ENCODE results near the gene CHST6. TPM values are rescaled to one million over a fixed set of nuclear protein-coding genes. Genes with fewer than 3 reads are reported as not detected.
A peak's percentile ranks its signal among the peaks of the same experiment; 100 is the strongest.
"Not testable (repeated sequence)": the region's sequence is repeated elsewhere in the genome, so short reads cannot be mapped to it uniquely, and the experiment has no call there.

CHST6 gene
- polyA plus RNA-seq, 4 donors: 0.88 to 1.4 (median 1.1) TPM

DNA sequence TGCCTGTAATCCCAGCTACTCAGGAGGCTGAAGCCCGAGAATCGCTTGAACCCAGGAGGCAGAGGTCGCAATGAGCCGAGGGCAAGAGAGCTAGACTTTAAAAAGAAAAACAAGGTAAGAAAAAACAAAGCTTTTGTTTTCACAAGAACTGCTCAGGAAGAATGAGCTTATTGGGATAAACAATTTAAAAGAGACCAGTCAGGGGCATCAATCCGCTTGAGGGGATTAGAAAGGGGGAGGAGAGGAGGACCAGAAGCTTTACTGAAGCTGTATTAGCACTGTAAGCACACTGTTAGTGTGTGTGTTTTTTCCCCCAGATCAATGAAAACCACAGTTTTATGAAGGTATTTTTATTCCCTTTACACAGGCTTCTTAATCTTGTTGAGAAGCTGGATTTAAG, 39.6 kb downstream of the CHST6 start:
- no peak for DNase-seq (ENCODE audit: low read depth in 4 of 4, low spot score in 2 of 4)

DNA sequence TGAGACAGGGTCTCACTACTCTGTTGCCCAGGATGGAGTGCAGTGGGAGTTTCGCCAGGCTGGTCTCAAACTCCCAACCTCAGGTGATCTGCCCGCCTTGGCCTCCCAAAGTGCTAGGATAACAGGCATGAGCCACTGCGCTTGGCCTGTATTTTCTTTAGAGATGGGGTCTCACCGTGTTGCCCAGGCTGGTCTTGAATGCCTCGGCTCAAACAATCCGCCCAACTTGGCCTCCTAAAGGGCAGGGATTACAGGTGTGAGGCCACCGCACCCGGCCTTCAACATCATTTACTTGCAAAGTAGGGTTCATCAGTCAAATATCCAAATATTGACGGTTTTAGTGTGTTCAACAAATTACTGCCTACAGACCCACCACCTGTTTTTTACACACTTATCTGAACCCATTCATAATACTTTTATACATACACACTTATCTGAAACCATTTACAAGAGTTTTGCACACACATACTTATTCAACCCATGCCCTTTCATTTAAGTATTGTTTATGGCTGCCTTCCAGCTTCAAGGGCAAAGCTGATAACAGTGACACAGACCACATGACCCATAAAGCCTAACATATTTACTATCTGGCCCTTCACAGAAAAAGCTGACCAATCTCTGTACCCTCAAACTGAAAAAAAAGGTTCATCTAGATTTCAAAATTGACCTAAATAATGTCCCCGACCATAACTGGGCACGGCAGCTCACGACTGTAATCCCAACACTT, 42.6 kb downstream of the CHST6 start:
- no peak for DNase-seq (ENCODE audit: low read depth in 4 of 4, low spot score in 2 of 4)

DNA sequence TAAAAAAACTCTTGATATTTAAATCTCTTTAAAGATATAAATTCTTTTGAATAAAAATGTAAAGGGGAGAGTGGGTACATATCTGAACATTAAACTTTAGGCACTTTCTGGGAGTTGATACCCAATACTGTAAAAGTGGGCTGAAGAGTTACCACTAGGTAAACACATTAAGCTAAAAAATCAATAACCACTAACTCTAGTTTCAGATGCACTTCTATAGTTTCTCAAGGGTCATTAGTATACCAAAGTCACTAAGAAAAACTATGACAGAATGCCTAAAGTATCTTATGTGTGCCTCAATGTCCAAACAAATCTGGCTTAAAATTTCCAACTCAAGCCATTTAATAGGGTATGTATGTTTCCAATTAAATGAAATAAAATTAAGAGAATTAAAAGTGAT, 48.8 kb downstream of the CHST6 start:
- no peak for DNase-seq (ENCODE audit: low read depth in 4 of 4, low spot score in 2 of 4)

DNA sequence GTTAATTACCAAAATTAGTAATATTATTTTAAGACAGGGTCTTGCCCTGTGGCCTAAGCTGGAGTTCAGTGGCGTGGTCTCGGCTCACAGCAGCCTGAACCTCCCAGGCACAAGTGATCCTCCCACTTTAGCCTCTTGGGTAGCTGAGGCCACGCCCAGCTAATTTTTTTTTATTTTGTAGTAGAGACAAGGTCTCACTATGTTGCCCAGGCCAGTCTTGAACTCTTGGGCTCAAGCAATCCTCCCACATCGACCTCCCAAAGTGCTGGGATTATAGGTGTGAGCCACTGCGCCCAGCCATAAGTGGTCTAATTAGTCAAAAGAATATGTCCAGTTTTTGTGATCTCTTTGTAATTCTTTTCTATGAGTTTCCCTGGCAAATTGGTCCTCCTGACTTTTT, 49.9 kb downstream of the CHST6 start:
- DNase-seq (ENCODE audit: low read depth in 4 of 4, low spot score in 2 of 4): no peak

DNA sequence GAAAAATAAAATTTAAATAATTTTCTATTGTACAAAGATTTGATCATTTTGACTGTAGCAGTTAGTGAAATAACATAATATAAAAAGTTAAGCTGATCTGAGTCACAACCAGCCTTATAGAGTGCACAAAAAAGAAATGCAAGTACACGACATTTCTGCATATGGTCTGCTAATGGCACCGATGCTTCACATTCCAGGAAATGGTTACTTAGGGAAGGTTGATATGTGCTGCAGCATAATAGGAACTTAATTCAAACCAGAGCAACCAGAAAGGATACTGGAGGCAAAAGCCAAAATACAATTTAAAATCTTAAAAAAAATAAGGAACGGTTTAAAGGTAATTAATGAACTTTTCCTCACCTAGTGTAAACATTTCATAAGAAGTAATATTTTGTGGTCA, 51.9 kb downstream of the CHST6 start:
- DNase-seq (ENCODE audit: low read depth in 4 of 4, low spot score in 2 of 4): no peak

DNA sequence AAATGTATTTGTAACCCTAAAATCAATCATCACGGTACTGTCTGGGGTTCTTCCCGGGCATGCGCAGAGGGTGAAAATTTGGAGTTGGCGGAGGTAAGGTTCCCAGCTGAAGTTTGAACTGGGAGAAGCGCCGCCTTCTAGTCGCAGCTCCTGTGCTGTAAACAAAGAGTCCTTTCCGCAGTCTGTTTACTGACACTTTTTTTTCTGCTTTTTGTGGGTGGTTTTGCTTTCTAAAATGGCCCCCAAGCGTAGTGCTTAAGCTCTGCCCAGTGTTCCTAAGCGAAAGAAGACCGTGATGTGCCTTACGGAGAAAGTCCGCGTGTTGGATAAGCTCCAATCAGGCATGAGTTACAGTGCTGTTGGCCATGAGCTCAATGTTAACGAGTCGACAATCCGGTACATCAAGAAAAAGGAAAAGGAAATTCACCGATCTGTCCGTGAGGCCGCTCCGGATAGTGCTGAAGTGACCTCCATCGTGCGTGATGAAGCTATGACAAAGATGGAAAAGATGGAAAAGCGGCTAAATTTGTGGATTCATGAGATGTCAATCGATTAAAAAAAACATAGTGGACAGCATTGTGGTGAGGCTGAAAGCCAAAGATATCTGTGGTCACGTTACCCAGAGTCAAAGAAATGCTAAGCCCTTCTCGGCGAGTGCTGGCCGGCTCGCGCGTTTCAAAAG, 61.4 kb downstream of the CHST6 start:
- DNase-seq (ENCODE audit: low read depth in 4 of 4, low spot score in 2 of 4): peak; percentile 81 to 98 (median 88)

DNA sequence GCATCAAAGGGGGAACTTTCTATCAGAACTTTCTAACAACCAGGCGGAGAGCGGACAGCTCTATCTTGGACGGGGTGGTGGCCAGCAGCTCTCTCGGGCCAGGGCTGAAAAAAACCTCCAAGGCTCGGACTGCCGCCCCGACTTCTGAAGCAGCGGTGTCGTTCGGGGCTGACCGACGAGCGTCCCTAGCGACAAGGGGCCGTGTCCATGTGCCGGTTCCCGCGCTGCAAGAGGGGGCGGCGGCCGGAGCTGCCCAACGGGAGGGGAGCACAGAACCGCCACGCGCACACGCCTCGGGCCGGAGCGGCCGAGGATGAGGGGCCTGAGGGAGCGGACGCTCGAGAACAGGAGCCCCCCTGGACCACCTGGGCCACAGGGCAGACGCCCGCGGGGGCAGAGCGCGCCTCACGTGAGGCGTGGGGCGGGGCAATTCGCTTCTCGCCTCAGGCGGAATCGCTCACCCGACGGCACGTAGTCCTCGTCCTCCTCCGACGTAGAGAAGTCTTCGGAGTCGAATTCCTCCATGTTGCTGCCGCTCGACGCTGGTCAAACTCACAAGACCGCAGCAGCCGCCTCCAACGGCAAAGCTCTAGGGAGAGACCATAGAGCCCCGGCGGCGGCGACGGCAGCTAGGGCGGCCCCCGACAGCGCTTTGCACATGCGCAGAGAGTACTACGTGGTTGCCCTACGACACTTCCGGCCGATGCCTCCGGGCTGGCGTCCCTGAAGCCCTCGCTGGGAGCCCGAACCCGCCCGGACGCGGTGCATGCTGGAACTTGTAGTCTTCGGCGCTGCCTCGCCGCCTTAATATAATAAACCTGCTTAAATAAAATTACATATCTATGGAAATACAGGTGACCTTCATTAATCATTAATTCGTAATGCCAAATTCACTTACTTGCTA, 62.2 kb downstream of the CHST6 start, which contains the start of gene CFDP1:
Gene CFDP1 (minus strand): TSS at position 676 of the 904 bp plus-strand sequence. CDS start 151 bp downstream, at position 525.
- peak in 3 of 4 donors; percentile 91 to 94 (median 93) for DNase-seq (ENCODE audit: low read depth in 4 of 4, low spot score in 2 of 4)

DNA sequence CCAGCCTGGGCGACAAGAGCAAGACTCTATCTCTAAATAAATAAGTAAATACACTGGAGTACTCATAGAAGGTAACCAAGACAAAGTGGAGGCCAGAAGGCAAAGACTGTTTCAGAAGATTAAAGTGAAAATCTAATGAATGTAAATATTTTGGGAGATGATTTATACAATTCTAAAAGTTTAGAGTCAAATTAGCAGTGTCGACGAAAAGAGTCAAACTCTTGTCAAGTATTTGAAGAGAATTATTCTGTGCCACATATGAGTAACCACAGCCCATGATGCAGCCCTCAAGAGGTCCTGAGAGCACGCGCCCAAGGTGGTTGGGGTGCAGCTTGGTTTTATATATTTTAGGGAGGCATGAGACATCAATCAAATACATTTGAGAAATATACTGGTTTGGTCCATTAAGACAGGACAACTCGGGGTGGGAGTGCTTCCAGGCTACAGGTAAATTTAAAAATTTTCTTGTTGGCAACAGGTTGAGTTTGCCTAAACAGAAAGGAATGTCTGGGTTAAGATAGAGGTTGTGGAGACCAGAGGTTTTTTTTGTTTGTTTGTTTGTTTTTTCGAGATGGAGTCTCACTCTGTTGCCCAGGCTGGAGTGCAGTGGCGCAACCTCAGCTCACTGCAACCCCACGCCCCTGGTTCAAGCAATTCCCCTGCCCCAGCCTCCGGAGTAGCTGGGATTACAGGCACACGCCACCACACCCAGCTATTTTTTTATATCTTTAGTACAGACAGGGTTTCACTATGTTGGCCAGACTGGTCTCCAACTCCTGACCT, 65.4 kb downstream of the CHST6 start:
- DNase-seq (ENCODE audit: low read depth in 4 of 4, low spot score in 2 of 4): no peak

DNA sequence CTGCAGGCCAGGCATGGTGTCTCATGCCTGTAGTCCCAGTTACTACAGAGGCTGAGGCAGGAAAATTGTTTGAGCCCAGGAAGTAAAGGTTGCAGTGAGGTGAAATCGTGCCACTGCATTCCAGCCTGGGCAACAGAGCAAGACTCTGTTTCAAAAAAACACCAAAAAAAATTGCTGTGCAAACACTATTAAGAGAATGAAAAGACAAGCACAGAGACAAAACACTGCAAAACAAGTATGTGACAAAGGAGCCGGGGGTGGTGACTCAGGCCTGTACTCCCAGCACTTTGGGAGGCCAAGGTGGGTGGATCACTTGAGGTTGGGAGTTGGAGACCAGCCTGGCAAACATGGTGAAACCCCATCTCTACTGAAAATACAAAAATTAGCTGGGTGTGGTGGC, 68.7 kb downstream of the CHST6 start:
- not testable (repeated sequence) for DNase-seq (ENCODE audit: low read depth in 4 of 4, low spot score in 2 of 4)

DNA sequence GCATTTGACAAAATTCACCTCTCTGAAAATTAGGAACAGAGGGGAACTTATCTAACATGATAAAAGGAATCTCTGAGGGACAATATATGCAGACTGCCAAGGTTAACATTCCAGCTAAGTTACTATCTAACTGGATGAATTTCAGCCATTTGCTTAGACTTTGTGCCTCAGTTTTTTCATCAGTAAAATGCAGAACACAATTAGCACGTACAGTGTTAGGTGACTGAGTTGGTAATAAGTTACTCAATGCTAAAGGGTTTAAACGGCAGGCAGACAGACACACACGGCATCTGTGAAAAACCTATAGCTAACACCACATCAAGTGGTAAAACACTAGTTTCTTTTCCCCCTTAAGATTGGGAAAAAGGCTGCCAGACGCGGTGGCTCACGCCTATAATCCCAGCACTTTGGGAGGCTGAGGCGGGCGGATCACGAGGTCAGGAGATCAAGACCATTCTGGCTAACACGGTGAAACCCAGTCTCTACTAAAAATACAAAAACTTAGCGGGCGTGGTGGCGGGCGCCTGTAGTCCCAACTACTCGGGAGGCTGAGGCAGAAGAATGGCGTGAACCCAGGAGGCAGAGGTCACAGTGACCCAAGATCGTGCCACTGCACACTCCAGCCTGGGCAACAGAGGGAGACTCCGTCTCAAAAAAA, 71.0 kb downstream of the CHST6 start:
- peak in 1 of 4 donors; percentile 21 for DNase-seq (ENCODE audit: low read depth in 4 of 4, low spot score in 2 of 4)

DNA sequence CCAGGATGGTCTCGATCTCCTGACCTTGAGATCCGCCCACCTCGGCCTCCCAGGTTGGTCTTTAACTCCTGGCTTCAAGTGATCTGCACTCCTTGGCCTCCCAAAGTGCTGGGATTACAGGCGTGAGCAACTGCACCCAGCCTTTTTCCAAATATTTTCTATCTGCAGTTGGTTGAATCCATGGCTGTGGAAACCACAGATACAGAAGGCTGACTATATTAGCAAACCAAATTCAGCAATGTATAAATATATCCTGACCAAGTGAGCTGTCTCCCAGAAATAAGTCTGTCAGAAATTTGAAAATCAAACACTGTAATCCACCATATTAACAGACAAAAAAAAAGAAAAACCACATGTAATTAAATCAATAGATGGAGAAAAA, 71.5 kb downstream of the CHST6 start:
- DNase-seq (ENCODE audit: low read depth in 4 of 4, low spot score in 2 of 4): no peak

Other genes with a start within 250 kb of the CHST6 start
- 10 to 100 TPM; 39.3 to 78.8 (median 64.1) TPM for gene BCAR1, start 243.8 kb downstream of the CHST6 start, polyA plus RNA-seq (ENCODE audit: insufficient read length in 4 of 4)
- gene CFDP1, start 61.9 kb downstream of the CHST6 start, polyA plus RNA-seq (ENCODE audit: insufficient read length in 4 of 4): 100 to 1,000 TPM; 156 to 189 (median 173) TPM
- gene TMEM170A, start 30.8 kb downstream of the CHST6 start, polyA plus RNA-seq (ENCODE audit: insufficient read length in 4 of 4): 10 to 100 TPM; 34.4 to 50.7 (median 37.9) TPM
- gene CHST5, start 40.7 kb upstream of the CHST6 start, polyA plus RNA-seq (ENCODE audit: insufficient read length in 4 of 4): 1 to 10 TPM in 1 of 4 donors, under 1 TPM in 3; 0.32 to 1.4 (median 0.41) TPM
- gene TMEM231, start 60.8 kb upstream of the CHST6 start, polyA plus RNA-seq (ENCODE audit: insufficient read length in 4 of 4): 10 to 100 TPM; 20.5 to 24.1 (median 22.3) TPM
- gene GABARAPL2, start 70.9 kb upstream of the CHST6 start, polyA plus RNA-seq (ENCODE audit: insufficient read length in 4 of 4): 100 to 1,000 TPM; 159 to 200 (median 176) TPM
- gene ADAT1, start 127.8 kb upstream of the CHST6 start, polyA plus RNA-seq (ENCODE audit: insufficient read length in 4 of 4): 10 to 100 TPM; 42.7 to 60.1 (median 56.5) TPM
- gene KARS1, start 152.2 kb upstream of the CHST6 start, polyA plus RNA-seq (ENCODE audit: insufficient read length in 4 of 4): 100 to 1,000 TPM; 126 to 151 (median 135) TPM
- gene TERF2IP, start 152.3 kb upstream of the CHST6 start, polyA plus RNA-seq (ENCODE audit: insufficient read length in 4 of 4): 10 to 100 TPM; 79.9 to 89.7 (median 83.1) TPM
- gene CPHXL2, start 181.6 kb upstream of the CHST6 start, polyA plus RNA-seq (ENCODE audit: insufficient read length in 4 of 4): under 1 TPM in 1 of 4 donors, not detected in 3; 0.46 TPM
- under 1 TPM in 2 of 4 donors, not detected in 2; 0.18 to 0.25 TPM for gene DUXB, start 206.0 kb upstream of the CHST6 start, polyA plus RNA-seq (ENCODE audit: insufficient read length in 4 of 4)
- gene CPHXL, start 231.0 kb upstream of the CHST6 start, polyA plus RNA-seq (ENCODE audit: insufficient read length in 4 of 4): not detected